DND-41 (cell line): Measurements from ENCODE around the gene JARID2.

Source experiments
- CTCF ChIP-seq: IDR thresholded peaks from 2 replicates; pipeline ENCODE4 v1.5.1; 2012; ENCODE audit warnings: borderline replicate concordance, low read length, moderate library complexity, mild to moderate bottlenecking; ENCODE audit not compliant: poor library complexity, severe bottlenecking; ENCODE audit errors: extremely low read depth
- EZH2 ChIP-seq: IDR thresholded peaks from 3 replicates; pipeline ENCODE4 v1.6.1; 2012; ENCODE audit warnings: borderline replicate concordance, low read depth, mild to moderate bottlenecking, moderate library complexity, low read length, inconsistent platforms; ENCODE audit not compliant: severe bottlenecking

GRCh38 chr6:15288856-15289255 is 43.0 kb downstream of the JARID2 start:
- TF ChIP-seq CTCF (no peak), EZH2 (no peak)
